Measurements from ENCODE around the gene NDUFA11.

NDUFA11 gene

GRCh38 chr19:5903624-5904351 lies at the start of gene NDUFA11:
NDUFA11 (minus strand) TSS chr19:5903790; CDS start chr19:5903708, 82 bp downstream.
- FAIRE-seq, result peak; percentile 68
- DNase-seq (ENCODE audit: low spot score), result peak; percentile 88

GRCh38 chr19:5953030-5953589 lies 49.5 kb upstream of the NDUFA11 start:
- DNase-seq (ENCODE audit: low spot score), result no peak
- no peak for FAIRE-seq

- DNase-seq (ENCODE audit: low spot score) (no peak), FAIRE-seq (no peak)
Observed at GRCh38 chr19:5952193-5953029, 48.8 kb upstream of the NDUFA11 start.

- DNase-seq (ENCODE audit: low spot score), result no peak
- no peak for FAIRE-seq
Observed at GRCh38 chr19:5951338-5951861, 47.8 kb upstream of the NDUFA11 start.

- FAIRE-seq (no peak), DNase-seq (ENCODE audit: low spot score) (no peak)
Observed at GRCh38 chr19:5950741-5951140, 47.2 kb upstream of the NDUFA11 start.

GRCh38 chr19:5949792-5950305 lies 46.3 kb upstream of the NDUFA11 start:
- no peak for FAIRE-seq
- no peak for DNase-seq (ENCODE audit: low spot score)

GRCh38 chr19:5948752-5949564 lies 45.4 kb upstream of the NDUFA11 start:
- DNase-seq (ENCODE audit: low spot score) (no peak), FAIRE-seq (no peak)

- no peak for FAIRE-seq
- no peak for DNase-seq (ENCODE audit: low spot score)
Observed at GRCh38 chr19:5947435-5947834, 43.8 kb upstream of the NDUFA11 start.

- FAIRE-seq (no peak), DNase-seq (ENCODE audit: low spot score) (no peak)
Observed at GRCh38 chr19:5943623-5944022, 40.0 kb upstream of the NDUFA11 start.

- no peak for FAIRE-seq
Observed at GRCh38 chr19:5943045-5943444, 39.5 kb upstream of the NDUFA11 start.

GRCh38 chr19:5941673-5942072 lies 38.1 kb upstream of the NDUFA11 start:
- FAIRE-seq, result no peak
- no peak for DNase-seq (ENCODE audit: low spot score)

More at GRCh38 chr19:5943045-5943444, 39.5 kb upstream of the NDUFA11 start:
- no peak for DNase-seq (ENCODE audit: low spot score)

- FAIRE-seq, result no peak
Observed at GRCh38 chr19:5940260-5941208, 36.9 kb upstream of the NDUFA11 start.

GRCh38 chr19:5937550-5937949 lies 34.0 kb upstream of the NDUFA11 start:
- no peak for FAIRE-seq
- no peak for DNase-seq (ENCODE audit: low spot score)

More at GRCh38 chr19:5940260-5941208, 36.9 kb upstream of the NDUFA11 start:
- DNase-seq (ENCODE audit: low spot score), result no peak

GRCh38 chr19:5936292-5936592 lies 32.7 kb upstream of the NDUFA11 start:
- no peak for FAIRE-seq
- DNase-seq (ENCODE audit: low spot score), result no peak

GRCh38 chr19:5935473-5936291 lies 32.1 kb upstream of the NDUFA11 start:
- DNase-seq (ENCODE audit: low spot score) (no peak), FAIRE-seq (no peak)

- no peak for FAIRE-seq
- DNase-seq (ENCODE audit: low spot score), result no peak
Observed at GRCh38 chr19:5934774-5935472, 31.3 kb upstream of the NDUFA11 start.

- DNase-seq (ENCODE audit: low spot score) (no peak), FAIRE-seq (no peak)
Observed at GRCh38 chr19:5934069-5934401, 30.4 kb upstream of the NDUFA11 start.

- no peak for FAIRE-seq
- no peak for DNase-seq (ENCODE audit: low spot score)
Observed at GRCh38 chr19:5933391-5934068, 29.9 kb upstream of the NDUFA11 start.
